ENCODE measurements around the gene PBX1.

The PBX1 gene

GRCh38 chr1:164806531-164806930, 247.5 kb downstream of the PBX1 start:
- FAIRE-seq, result no peak
- no peak for TF ChIP-seq POLR2A (IDR thresholded peaks at IDR 0.05; ENCODE audit: low read depth, low read length)
- DNase-seq (ENCODE audit: insufficient read length, low spot score), result no peak

GRCh38 chr1:164813776-164814175, 254.8 kb downstream of the PBX1 start:
- DNase-seq (ENCODE audit: insufficient read length, low spot score) (no peak), FAIRE-seq (no peak)
- no peak for TF ChIP-seq POLR2A (IDR thresholded peaks at IDR 0.05; ENCODE audit: low read depth, low read length)

- FAIRE-seq (no peak), DNase-seq (ENCODE audit: insufficient read length, low spot score) (no peak)
- no peak for TF ChIP-seq POLR2A (IDR thresholded peaks at IDR 0.05; ENCODE audit: low read depth, low read length)
Measured at GRCh38 chr1:164821648-164822047, 262.7 kb downstream of the PBX1 start.

GRCh38 chr1:164823486-164824279, 264.7 kb downstream of the PBX1 start:
- no peak for TF ChIP-seq POLR2A (IDR thresholded peaks at IDR 0.05; ENCODE audit: low read depth, low read length)
- FAIRE-seq (no peak), DNase-seq (ENCODE audit: insufficient read length, low spot score) (no peak)

GRCh38 chr1:164824542-164824941, 265.6 kb downstream of the PBX1 start:
- DNase-seq (ENCODE audit: insufficient read length, low spot score), result no peak
- FAIRE-seq, result no peak

GRCh38 chr1:164830628-164831027, 271.6 kb downstream of the PBX1 start:
- FAIRE-seq, result no peak
- no peak for DNase-seq (ENCODE audit: insufficient read length, low spot score)
- TF ChIP-seq POLR2A (IDR thresholded peaks at IDR 0.05; ENCODE audit: low read depth, low read length), result no peak

More at GRCh38 chr1:164824542-164824941, 265.6 kb downstream of the PBX1 start:
- no peak for TF ChIP-seq POLR2A (IDR thresholded peaks at IDR 0.05; ENCODE audit: low read depth, low read length)

- DNase-seq (ENCODE audit: insufficient read length, low spot score) (no peak), FAIRE-seq (no peak)
- no peak for TF ChIP-seq POLR2A (IDR thresholded peaks at IDR 0.05; ENCODE audit: low read depth, low read length)
Measured at GRCh38 chr1:164834641-164835040, 275.7 kb downstream of the PBX1 start.

- no peak for DNase-seq (ENCODE audit: insufficient read length, low spot score)
- no peak for TF ChIP-seq POLR2A (IDR thresholded peaks at IDR 0.05; ENCODE audit: low read depth, low read length)
- no peak for FAIRE-seq
Measured at GRCh38 chr1:164836614-164837018, 277.6 kb downstream of the PBX1 start.

GRCh38 chr1:164838786-164839185, 279.8 kb downstream of the PBX1 start:
- no peak for DNase-seq (ENCODE audit: insufficient read length, low spot score)
- TF ChIP-seq POLR2A (IDR thresholded peaks at IDR 0.05; ENCODE audit: low read depth, low read length), result no peak
- no peak for FAIRE-seq

- TF ChIP-seq POLR2A (IDR thresholded peaks at IDR 0.05; ENCODE audit: low read depth, low read length), result no peak
- DNase-seq (ENCODE audit: insufficient read length, low spot score) (no peak), FAIRE-seq (no peak)
Measured at GRCh38 chr1:164840936-164841335, 282.0 kb downstream of the PBX1 start.

- DNase-seq (ENCODE audit: insufficient read length, low spot score), result no peak
- FAIRE-seq, result no peak
- TF ChIP-seq POLR2A (IDR thresholded peaks at IDR 0.05; ENCODE audit: low read depth, low read length), result no peak
Measured at GRCh38 chr1:164841702-164842465, 282.9 kb downstream of the PBX1 start.

- TF ChIP-seq POLR2A (IDR thresholded peaks at IDR 0.05; ENCODE audit: low read depth, low read length), result no peak
- FAIRE-seq (no peak), DNase-seq (ENCODE audit: insufficient read length, low spot score) (no peak)
Measured at GRCh38 chr1:164842870-164843269, 283.9 kb downstream of the PBX1 start.

- FAIRE-seq, result no peak
- DNase-seq (ENCODE audit: insufficient read length, low spot score), result no peak
- no peak for TF ChIP-seq POLR2A (IDR thresholded peaks at IDR 0.05; ENCODE audit: low read depth, low read length)
Measured at GRCh38 chr1:164843743-164844500, 284.9 kb downstream of the PBX1 start.
